ENCODE results near the gene ARHGEF3.

ARHGEF3 gene

GRCh38 chr3:56799251-56799882 is 2.4 kb downstream of the ARHGEF3 start:
- H3K4me1 Mint-ChIP-seq = peaks cover 75% of the 10 kb centered on the region
- peak; percentile 10 for ATAC-seq (replicated peaks; ENCODE audit: extremely low read depth, poor library complexity, severe bottlenecking)

DNA sequence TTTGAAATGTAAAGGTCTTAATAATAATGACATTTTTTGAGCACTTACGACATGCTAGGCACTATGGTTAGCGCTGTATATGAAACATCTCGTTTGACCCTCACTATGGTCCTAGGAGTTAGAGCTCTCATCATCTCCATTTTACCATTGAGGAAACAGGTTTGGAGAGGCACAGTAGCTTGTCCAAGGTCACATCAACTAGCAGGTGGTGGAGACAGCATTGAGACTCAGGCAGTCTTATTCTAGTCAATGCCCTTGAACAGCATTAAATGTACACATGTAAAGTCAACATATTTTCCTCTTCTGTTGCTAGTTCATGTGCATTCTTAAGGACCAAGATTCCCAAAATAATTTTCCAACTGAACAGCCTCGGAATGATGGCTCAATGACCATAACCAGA is 4.8 kb downstream of the ARHGEF3 start:
- H3K4me3 Mint-ChIP-seq = peak overlapping the region; percentile 95
- no peaks in the 10 kb centered on the region for H3K9me3 Mint-ChIP-seq
- no peak for DNase-seq (ENCODE audit: low spot score in 2 of 2)
- no peak for ATAC-seq (replicated peaks; ENCODE audit: extremely low read depth, poor library complexity, severe bottlenecking)
- H3K27me3 Mint-ChIP-seq = no peaks in the 10 kb centered on the region
- peaks cover 36% of the 10 kb centered on the region for H3K36me3 Mint-ChIP-seq (ENCODE audit: insufficient read depth)
- H3K4me1 Mint-ChIP-seq = peaks cover 78% of the 10 kb centered on the region
- H3K27ac Mint-ChIP-seq (ENCODE audit: low read depth) = peak overlapping the region; percentile 55

More at GRCh38 chr3:56799251-56799882, 2.4 kb downstream of the ARHGEF3 start:
- H3K4me3 Mint-ChIP-seq = peak overlapping the region; percentile 95
- peak overlapping the region; percentile 96 for H3K27ac Mint-ChIP-seq (ENCODE audit: low read depth)
- H3K36me3 Mint-ChIP-seq (ENCODE audit: insufficient read depth) = peaks cover 29% of the 10 kb centered on the region
- H3K9me3 Mint-ChIP-seq = no peaks in the 10 kb centered on the region
- no peak for DNase-seq (ENCODE audit: low spot score in 2 of 2)
- H3K27me3 Mint-ChIP-seq = no peaks in the 10 kb centered on the region

DNA sequence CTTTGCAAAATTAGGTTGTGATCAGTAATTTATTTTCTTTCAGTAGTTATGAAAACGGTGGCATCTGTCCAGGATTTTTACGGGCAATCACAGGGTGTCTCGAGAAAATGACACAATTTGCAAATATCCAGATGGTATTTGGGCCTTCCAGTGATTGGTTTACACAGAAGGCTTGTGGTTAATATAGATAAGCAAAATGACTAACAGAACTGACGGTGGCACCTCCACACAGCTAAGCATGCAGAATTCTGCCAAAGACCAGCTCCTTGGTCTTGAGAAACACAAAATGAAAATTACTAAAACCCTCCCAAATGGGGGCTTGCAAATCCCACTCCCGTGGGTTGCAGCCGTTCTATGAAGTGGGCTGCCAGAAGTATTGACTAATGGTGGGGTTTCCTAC is 5.5 kb downstream of the ARHGEF3 start:
- ATAC-seq (replicated peaks; ENCODE audit: extremely low read depth, poor library complexity, severe bottlenecking) (no peak), DNase-seq (ENCODE audit: low spot score in 2 of 2) (no peak)
- H3K27ac Mint-ChIP-seq (ENCODE audit: low read depth) = peak overlapping the region; percentile 89
- H3K4me3 Mint-ChIP-seq = peak overlapping the region; percentile 95
- peaks cover 81% of the 10 kb centered on the region for H3K4me1 Mint-ChIP-seq
- H3K9me3 Mint-ChIP-seq = no peaks in the 10 kb centered on the region
- peaks cover 32% of the 10 kb centered on the region for H3K36me3 Mint-ChIP-seq (ENCODE audit: insufficient read depth)
- no peaks in the 10 kb centered on the region for H3K27me3 Mint-ChIP-seq

DNA sequence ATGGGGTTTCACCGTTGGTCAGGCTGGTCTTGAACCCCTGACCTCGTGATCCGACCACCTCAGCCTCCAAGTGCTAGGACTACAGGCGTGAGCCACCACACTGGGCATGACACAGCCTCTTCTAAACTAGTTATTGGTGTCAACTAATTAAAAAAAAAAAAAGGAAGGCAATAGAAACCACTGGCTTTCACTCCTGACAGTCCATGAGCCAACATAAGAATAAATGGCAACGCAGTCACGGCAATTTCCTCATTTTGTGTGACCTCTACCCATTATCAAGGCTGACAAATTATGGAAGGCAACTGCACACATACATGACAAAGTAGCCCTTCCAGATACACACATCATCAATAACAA is 5.9 kb downstream of the ARHGEF3 start:
- Mint-ChIP-seq H3K4me3 (peak overlapping the region; percentile 95), H3K27ac (ENCODE audit: low read depth) (peak overlapping the region; percentile 89)

DNA sequence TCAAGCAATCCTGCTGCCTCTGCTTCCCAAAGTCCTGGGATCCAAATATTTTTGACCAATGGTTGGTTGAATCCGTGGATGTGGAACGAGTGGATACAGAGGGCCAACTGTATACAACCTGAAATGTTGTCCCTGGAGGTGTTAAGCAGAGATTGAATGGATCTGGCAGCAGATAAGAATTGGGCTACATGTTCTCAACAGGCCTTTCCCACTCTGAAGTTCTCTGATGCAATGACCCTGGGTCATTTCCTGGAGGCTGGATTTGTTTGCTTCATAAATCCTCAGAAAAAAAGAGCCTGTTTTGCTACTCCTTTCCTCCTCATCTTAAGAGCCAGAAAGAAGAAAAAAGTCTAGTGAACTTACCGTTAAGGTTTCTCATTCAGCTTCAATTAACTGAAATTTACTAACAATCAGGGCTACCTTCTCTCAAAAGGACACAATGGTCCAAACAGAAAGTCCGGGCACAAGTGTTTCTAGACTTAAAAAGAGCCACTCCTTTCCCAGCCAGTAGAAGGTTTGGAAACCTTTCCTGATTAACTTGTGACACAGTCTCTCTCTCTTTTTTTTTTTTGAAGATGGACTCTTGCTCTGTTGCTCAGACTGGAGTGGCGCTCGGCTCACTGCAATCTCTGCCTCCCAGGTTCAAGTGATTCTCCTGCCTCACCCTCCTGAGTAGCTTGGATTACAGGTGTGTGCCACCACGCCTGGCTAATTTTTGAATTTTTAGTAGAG is 6.5 kb downstream of the ARHGEF3 start:
- no peak for DNase-seq (ENCODE audit: low spot score in 2 of 2)
- Mint-ChIP-seq H3K4me3 (peak overlapping the region; percentile 95), H3K27me3 (no peaks in the 10 kb centered on the region), H3K27ac (ENCODE audit: low read depth) (peak overlapping the region; percentile 89), H3K9me3 (no peaks in the 10 kb centered on the region), H3K36me3 (ENCODE audit: insufficient read depth) (peaks cover 35% of the 10 kb centered on the region), H3K4me1 (peaks cover 83% of the 10 kb centered on the region)
- ATAC-seq (replicated peaks; ENCODE audit: extremely low read depth, poor library complexity, severe bottlenecking) = no peak

More for the DNA sequence above, 5.9 kb downstream of the ARHGEF3 start:
- no peaks in the 10 kb centered on the region for H3K27me3 Mint-ChIP-seq
- no peak for ATAC-seq (replicated peaks; ENCODE audit: extremely low read depth, poor library complexity, severe bottlenecking)
- H3K36me3 Mint-ChIP-seq (ENCODE audit: insufficient read depth) = peaks cover 33% of the 10 kb centered on the region
- H3K4me1 Mint-ChIP-seq = peaks cover 83% of the 10 kb centered on the region
- no peaks in the 10 kb centered on the region for H3K9me3 Mint-ChIP-seq
- DNase-seq (ENCODE audit: low spot score in 2 of 2) = no peak

- peak overlapping the region; percentile 31 for H3K4me3 Mint-ChIP-seq
- H3K36me3 Mint-ChIP-seq (ENCODE audit: insufficient read depth) = peaks cover 33% of the 10 kb centered on the region
- peaks cover 87% of the 10 kb centered on the region for H3K4me1 Mint-ChIP-seq
- H3K27me3 Mint-ChIP-seq = no peaks in the 10 kb centered on the region
- H3K27ac Mint-ChIP-seq (ENCODE audit: low read depth) = peak overlapping the region; percentile 29
- ATAC-seq (replicated peaks; ENCODE audit: extremely low read depth, poor library complexity, severe bottlenecking) (no peak), DNase-seq (ENCODE audit: low spot score in 2 of 2) (no peak)
- H3K9me3 Mint-ChIP-seq = no peaks in the 10 kb centered on the region
Measured at GRCh38 chr3:56792193-56792592, 9.6 kb downstream of the ARHGEF3 start.

DNA sequence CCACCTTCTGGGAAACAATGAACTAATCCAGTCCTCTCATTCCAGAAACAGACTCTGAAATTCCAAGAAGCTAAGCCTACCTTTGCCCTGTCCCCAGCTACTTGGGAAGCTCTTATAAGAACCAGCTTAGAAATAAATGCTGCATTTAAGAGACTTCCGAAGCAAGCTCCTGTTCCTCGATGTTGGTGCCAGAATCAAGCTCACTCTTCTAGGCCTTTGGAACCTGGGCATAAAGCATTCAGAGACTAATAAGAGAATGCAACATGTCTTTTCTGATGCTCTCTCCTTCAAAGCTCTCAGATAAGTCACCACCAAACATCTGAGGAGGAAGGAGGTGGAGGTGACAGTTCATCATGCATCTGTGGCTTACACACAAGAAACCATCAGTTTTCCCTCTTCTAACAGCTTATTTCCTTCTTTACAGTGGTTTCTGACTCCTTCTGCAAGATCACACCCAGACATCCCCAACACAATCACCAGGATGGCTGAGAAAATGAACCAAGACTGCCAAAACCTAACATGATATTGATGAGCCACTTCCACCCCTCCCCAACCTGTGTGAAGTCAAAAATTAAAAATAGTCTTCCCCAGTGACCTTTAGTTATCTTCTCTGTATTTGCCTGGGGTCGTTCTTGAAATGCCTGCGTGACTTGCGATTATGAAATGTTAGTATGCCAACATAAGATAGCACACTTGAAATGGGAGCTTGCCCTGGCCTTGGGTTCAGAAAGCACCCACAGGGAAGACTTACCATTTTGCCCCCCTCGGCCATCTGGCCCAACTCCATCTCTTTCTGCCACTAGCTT is 11.5 kb downstream of the ARHGEF3 start:
- Mint-ChIP-seq H3K4me3 (peak overlapping the region; percentile 54), H3K27me3 (no peaks in the 10 kb centered on the region), H3K36me3 (ENCODE audit: insufficient read depth) (peaks cover 26% of the 10 kb centered on the region)

DNA sequence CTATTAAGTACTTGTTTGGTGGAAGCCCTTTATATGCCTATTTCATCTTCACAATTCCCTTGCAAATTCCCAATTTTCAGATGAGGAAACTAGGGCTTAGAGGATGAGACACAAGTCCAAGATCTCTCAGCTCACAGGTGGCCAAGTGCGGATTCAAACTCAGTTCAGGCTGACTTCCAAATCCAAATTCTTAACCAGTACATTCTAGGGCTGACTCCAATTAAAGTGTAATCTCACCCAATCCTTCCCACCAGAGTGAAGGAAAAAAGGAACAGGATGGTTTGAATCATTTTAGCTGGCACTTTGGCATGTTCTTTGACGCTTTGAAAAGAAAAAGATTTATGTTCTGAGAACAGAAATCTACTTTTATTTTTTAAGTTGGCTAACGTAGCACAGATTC is 12.7 kb downstream of the ARHGEF3 start:
- H3K4me1 Mint-ChIP-seq = peaks cover 85% of the 10 kb centered on the region
- H3K27me3 Mint-ChIP-seq = no peaks in the 10 kb centered on the region
- H3K9me3 Mint-ChIP-seq = no peaks in the 10 kb centered on the region
- peak overlapping the region; percentile 54 for H3K4me3 Mint-ChIP-seq
- peaks cover 22% of the 10 kb centered on the region for H3K36me3 Mint-ChIP-seq (ENCODE audit: insufficient read depth)
- DNase-seq (ENCODE audit: low spot score in 2 of 2) = no peak
- no peak for ATAC-seq (replicated peaks; ENCODE audit: extremely low read depth, poor library complexity, severe bottlenecking)
- peak overlapping the region; percentile 94 for H3K27ac Mint-ChIP-seq (ENCODE audit: low read depth)

More for the DNA sequence above, 11.5 kb downstream of the ARHGEF3 start:
- Mint-ChIP-seq H3K9me3 (no peaks in the 10 kb centered on the region), H3K4me1 (peaks cover 85% of the 10 kb centered on the region), H3K27ac (ENCODE audit: low read depth) (peak overlapping the region; percentile 94)
- DNase-seq (ENCODE audit: low spot score in 2 of 2) (no peak), ATAC-seq (replicated peaks; ENCODE audit: extremely low read depth, poor library complexity, severe bottlenecking) (peak; percentile 69)

DNA sequence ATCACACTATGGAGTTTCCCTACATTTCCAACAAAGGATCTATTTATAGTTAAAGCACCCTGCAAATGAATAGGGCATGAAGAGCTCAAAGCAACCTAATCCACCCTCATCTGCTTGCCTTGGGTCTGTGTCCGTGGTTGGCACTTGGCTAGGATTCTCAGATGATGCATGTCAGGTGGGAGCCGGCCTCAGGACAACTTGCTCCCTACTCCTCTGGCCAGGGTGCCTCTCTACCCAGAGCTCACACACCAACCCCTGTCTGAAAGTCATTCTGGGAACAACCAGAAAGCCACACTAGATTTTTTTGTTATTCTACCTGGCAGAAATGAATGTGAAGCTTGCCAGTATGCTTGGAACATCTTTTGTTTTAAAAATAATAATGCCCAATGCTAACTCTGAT is 13.2 kb downstream of the ARHGEF3 start:
- Mint-ChIP-seq H3K36me3 (ENCODE audit: insufficient read depth) (peaks cover 25% of the 10 kb centered on the region), H3K27me3 (no peaks in the 10 kb centered on the region), H3K27ac (ENCODE audit: low read depth) (peak overlapping the region; percentile 94), H3K4me1 (peaks cover 86% of the 10 kb centered on the region), H3K9me3 (no peaks in the 10 kb centered on the region), H3K4me3 (peak overlapping the region; percentile 54)
- DNase-seq (ENCODE audit: low spot score in 2 of 2) (no peak), ATAC-seq (replicated peaks; ENCODE audit: extremely low read depth, poor library complexity, severe bottlenecking) (no peak)

GRCh38 chr3:56787784-56788256 is 13.9 kb downstream of the ARHGEF3 start:
- DNase-seq (ENCODE audit: low spot score in 2 of 2) = peak in 1 of 2 donors; percentile 31
- Mint-ChIP-seq H3K27me3 (no peaks in the 10 kb centered on the region), H3K4me3 (peak overlapping the region; percentile 54), H3K4me1 (peaks cover 93% of the 10 kb centered on the region), H3K9me3 (no peaks in the 10 kb centered on the region), H3K36me3 (ENCODE audit: insufficient read depth) (peaks cover 23% of the 10 kb centered on the region), H3K27ac (ENCODE audit: low read depth) (peak overlapping the region; percentile 94)
- ATAC-seq (replicated peaks; ENCODE audit: extremely low read depth, poor library complexity, severe bottlenecking) = peak; percentile 25

DNA sequence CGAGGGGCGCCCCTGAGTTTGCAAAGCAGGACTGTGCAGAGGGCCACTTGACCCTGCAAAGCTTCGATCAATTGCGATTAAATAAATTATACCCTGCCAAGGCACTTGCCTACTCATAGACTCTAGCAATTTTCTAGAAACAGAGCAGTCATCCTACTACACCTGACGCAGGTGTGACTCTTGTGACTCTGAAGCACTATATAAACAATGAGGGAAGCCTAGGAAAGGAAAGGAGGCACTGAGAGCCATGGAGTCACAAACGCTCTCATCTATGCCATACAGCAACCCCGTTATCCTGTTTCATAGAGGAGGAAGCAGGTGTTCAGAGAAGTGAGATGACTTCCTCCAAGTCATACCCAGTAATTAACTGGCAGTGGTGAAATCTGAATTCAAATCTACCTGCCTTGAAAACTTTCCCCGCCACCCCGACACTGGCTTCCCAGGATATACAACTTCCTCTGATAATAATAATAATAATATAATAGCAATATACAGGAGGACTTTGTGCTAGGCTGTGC is 14.4 kb downstream of the ARHGEF3 start:
- DNase-seq (ENCODE audit: low spot score in 2 of 2) = no peak

DNA sequence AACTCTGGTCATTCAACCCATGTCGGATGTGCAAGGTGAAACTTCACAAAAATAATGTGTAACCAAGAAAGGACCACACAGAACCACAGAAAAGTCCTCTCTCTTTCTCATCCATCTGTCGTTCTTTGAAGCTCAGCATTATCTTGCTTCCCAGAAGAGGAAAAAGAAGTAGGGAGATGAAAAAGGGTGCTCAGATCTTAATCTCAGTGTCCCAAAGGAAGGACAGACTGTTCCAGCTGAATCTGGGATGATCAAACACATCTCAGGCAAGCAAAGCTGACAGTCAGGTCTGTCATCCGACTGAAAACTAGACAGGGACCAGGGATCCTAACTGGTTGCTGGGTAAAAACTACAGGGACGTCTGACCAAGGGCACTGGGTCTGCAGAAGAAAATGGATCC is 16.2 kb downstream of the ARHGEF3 start:
- peaks cover 95% of the 10 kb centered on the region for H3K4me1 Mint-ChIP-seq
- H3K4me3 Mint-ChIP-seq = peak overlapping the region; percentile 73
- H3K36me3 Mint-ChIP-seq (ENCODE audit: insufficient read depth) = peaks cover 18% of the 10 kb centered on the region

More for the DNA sequence above, 14.4 kb downstream of the ARHGEF3 start:
- no peak for ATAC-seq (replicated peaks; ENCODE audit: extremely low read depth, poor library complexity, severe bottlenecking)
- Mint-ChIP-seq H3K36me3 (ENCODE audit: insufficient read depth) (peaks cover 21% of the 10 kb centered on the region), H3K27ac (ENCODE audit: low read depth) (peak overlapping the region; percentile 94), H3K4me1 (peaks cover 95% of the 10 kb centered on the region), H3K4me3 (peak overlapping the region; percentile 54), H3K27me3 (no peaks in the 10 kb centered on the region), H3K9me3 (no peaks in the 10 kb centered on the region)

More for the DNA sequence above, 16.2 kb downstream of the ARHGEF3 start:
- Mint-ChIP-seq H3K27ac (ENCODE audit: low read depth) (peak overlapping the region; percentile 94), H3K9me3 (no peaks in the 10 kb centered on the region), H3K27me3 (no peaks in the 10 kb centered on the region)
- no peak for ATAC-seq (replicated peaks; ENCODE audit: extremely low read depth, poor library complexity, severe bottlenecking)
- no peak for DNase-seq (ENCODE audit: low spot score in 2 of 2)

All from central memory CD8-positive, alpha-beta T cell (primary cell).